Coronary artery (tissue), 2 donors: Measurements from ENCODE around the gene MYO6.

ENCODE experiments used
- DNase-seq: peaks from one replicate; pipeline ENCODE4 v3.0.0-alpha.2; 2017; ENCODE audit warnings: low spot score
- H3K27ac ChIP-seq, 2 donors: fragments of 200-600 bp; sonication (generic); one replicate each; pipeline ENCODE4 v1.5.1; 2016 to 2019
- H3K4me3 ChIP-seq: fragments of 200-600 bp; sonication (generic); 2 replicates; pipeline ENCODE4 v1.5.1; 2016; ENCODE audit warnings: mild to moderate bottlenecking, moderate library complexity
- TF ChIP-seq, protein P1 (sequence below): fragments of 200-600 bp; sonication (generic); IDR thresholded peaks from one replicate; pipeline ENCODE4 v1.5.1; 2019; ENCODE audit warnings: antibody characterized with exemption

MYO6 gene

GRCh38 chr6:75926293-75927168 lies 177.5 kb downstream of the MYO6 start:
- DNase-seq, result no peak
- Histone ChIP-seq H3K4me3 (no peak overlapping the region), H3K27ac (no peak overlapping the region)
- TF ChIP-seq, protein P1, sequence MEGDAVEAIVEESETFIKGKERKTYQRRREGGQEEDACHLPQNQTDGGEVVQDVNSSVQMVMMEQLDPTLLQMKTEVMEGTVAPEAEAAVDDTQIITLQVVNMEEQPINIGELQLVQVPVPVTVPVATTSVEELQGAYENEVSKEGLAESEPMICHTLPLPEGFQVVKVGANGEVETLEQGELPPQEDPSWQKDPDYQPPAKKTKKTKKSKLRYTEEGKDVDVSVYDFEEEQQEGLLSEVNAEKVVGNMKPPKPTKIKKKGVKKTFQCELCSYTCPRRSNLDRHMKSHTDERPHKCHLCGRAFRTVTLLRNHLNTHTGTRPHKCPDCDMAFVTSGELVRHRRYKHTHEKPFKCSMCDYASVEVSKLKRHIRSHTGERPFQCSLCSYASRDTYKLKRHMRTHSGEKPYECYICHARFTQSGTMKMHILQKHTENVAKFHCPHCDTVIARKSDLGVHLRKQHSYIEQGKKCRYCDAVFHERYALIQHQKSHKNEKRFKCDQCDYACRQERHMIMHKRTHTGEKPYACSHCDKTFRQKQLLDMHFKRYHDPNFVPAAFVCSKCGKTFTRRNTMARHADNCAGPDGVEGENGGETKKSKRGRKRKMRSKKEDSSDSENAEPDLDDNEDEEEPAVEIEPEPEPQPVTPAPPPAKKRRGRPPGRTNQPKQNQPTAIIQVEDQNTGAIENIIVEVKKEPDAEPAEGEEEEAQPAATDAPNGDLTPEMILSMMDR, result no peak

DNA sequence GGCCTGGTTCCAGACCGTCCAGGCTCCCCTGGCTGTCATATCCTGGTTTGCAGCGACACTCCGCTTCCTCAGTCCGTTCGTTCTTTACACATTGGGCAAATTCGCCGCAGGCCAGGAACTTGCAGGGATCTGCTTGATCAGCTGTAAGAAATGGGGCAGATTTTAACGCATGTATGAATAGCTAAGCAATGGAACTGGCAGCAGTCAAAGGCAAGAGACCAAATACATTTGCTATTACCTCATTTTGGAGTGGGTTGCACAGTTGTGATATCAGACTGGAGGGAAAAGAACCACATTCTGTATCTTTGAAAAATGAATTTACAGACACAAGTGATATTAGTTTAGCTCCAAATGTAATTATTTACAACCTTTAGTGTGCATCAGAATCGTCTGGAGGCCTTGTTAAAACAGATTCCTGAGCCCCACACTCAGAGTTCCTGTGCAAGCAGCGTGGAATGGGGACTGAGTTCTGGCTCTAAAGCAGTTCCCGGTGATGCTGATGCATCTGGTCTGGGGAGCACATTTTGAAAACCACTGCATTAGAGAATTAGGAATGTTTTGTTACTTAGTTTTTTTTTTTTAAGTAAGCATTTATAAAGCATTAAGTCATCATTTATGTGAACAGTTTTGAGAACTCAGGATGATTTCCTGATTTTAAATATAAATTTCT lies 182.1 kb downstream of the MYO6 start:
- Histone ChIP-seq H3K4me3 (no peak overlapping the region), H3K27ac (no peak overlapping the region)
- no peak for DNase-seq
- TF ChIP-seq, protein P1, result no peak

DNA sequence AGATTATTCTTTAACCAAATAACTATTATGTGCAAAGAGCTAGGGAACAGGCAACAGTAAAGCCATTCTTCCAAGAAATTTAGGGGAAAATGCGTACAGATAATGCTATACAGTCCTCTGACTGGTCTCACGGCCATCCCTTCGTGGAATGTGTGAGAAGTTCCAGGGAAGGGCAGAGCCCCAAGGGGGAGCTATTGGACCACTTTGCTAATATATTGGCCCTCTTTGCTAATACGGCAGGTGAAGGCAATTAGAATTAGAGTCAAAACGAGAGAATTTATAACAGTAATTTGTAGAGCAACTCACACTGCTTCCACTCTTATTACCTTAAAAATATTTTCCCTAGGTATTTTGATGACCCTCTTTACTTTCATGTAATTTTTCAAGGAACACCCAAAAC lies 183.0 kb downstream of the MYO6 start:
- H3K4me3 ChIP-seq, result no peak overlapping the region
- TF ChIP-seq, protein P1, result no peak
- H3K27ac ChIP-seq, result no peak overlapping the region
- no peak for DNase-seq

- DNase-seq, result no peak
- Histone ChIP-seq H3K4me3 (no peak overlapping the region), H3K27ac (no peak overlapping the region)
- TF ChIP-seq, protein P1, result no peak
Observed at GRCh38 chr6:75933387-75933975, 184.4 kb downstream of the MYO6 start.

DNA sequence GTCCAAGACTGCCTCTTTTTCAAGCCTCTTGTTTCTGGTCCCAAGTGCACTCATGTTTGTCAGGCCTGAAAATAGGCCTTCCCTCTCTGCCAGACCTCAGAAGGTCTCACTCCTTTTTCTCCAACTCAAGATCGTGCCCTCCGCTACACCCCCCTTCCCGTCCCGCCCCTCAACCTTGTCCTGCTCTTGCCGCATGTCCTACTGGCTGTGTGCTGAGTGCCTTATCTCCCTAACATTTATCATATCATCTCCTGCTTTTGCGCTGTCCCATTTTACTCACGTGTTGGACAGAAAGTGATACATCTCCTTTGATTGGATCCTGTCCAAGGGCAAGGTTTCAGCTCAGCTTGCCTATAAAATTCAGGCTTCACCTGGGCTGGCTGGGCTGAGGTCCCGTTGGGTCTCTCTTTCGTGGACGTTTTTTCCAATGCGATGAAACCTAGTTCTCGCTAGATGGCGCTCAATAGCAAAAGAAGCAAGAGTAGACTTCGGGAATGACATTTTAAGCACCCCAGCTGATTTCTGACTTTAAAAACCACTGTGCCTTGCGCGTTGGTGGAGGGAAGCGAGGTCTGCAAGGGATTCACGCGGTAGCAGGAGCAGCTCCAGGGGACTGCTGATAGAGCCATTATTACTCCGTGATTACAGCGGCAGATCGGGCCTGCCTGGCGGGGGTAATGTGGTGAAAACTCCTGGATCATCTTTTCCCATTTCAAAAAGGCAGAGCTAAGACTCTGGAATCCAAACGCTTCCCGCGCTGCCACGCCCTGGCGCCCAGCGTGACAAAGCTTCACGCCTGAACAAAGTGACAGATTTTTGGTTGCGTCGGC lies 185.8 kb downstream of the MYO6 start:
- no peak for DNase-seq
- TF ChIP-seq, protein P1, result peak; percentile 60
- no peak overlapping the region for H3K27ac ChIP-seq
- H3K4me3 ChIP-seq, result peak overlapping the region; percentile 60

GRCh38 chr6:75935473-75935793 lies 186.4 kb downstream of the MYO6 start:
- H3K4me3 ChIP-seq, result peak overlapping the region; percentile 60
- DNase-seq, result no peak
- TF ChIP-seq, protein P1, result no peak
- no peak overlapping the region for H3K27ac ChIP-seq
